Right lobe of liver (tissue), 6 donors: ENCODE measurements around the gene KPTN. TPM values are rescaled to one million over a fixed set of nuclear protein-coding genes. Genes with fewer than 3 reads are reported as not detected.
A peak's percentile ranks its signal among the peaks of the same experiment; 100 is the strongest.

Source experiments
- ATAC-seq, 4 donors: fragments of 200-7000 bp; cut with Tn5 transposase; one replicate each; pipeline ENCODE4 v1.9.1; 2020; ENCODE audit warnings: mild to moderate bottlenecking in 4 of 4, moderate library complexity in 4 of 4
- DNase-seq, 3 donors: peaks; one replicate each; pipeline ENCODE4 v3.0.0-alpha.2; 2020
- H3K27ac ChIP-seq, 3 donors: fragments of 200-600 bp; one replicate each; pipeline ENCODE4 v1.8.0; 2022
- H3K27me3 ChIP-seq, 2 donors: fragments of 200-600 bp; one replicate each; pipeline ENCODE4 v1.8.0; 2022
- H3K36me3 ChIP-seq, 4 donors: fragments of 200-600 bp; sonication (generic) in 1 of 4; one replicate each; pipeline versions ENCODE4 v1.5.1 to v1.8.0; 2017 to 2022; ENCODE audit warnings: control low read depth in 1 of 4
- H3K4me1 ChIP-seq, 4 donors: fragments of 200-600 bp; sonication (generic) in 1 of 4; one replicate each; pipeline versions ENCODE4 v1.5.1 to v1.8.0; 2017 to 2022; ENCODE audit warnings: control low read depth in 1 of 4
- H3K4me3 ChIP-seq, 3 donors: fragments of 200-600 bp; one replicate each; pipeline ENCODE4 v1.8.0; 2022
- H3K9me3 ChIP-seq, 4 donors: fragments of 200-600 bp; sonication (generic) in 1 of 4; one replicate each; pipeline versions ENCODE4 v1.5.1 to v1.8.0; 2017 to 2022; ENCODE audit warnings: control low read depth in 1 of 4
- POLR2A ChIP-seq: fragments of 450-650 bp; IDR thresholded peaks from one replicate; pipeline ENCODE4 v1.6.1; 2017; ENCODE audit warnings: antibody characterized with exemption, mild to moderate bottlenecking
- WGBS: methylation state at CpG from one replicate; pipeline ENCODE4 v1.1.6; 2018; ENCODE audit warnings: low coverage, low lambda C conversion rate; ENCODE audit not compliant: insufficient coverage; ENCODE audit errors: missing lambda C conversion rate; 5-methylcytosine and 5-hydroxymethylcytosine counted together
- intact Hi-C, 2 donors: fragments of 100-400 bp; cut with DNase I; formaldehyde crosslinking; loops; one replicate each; pipeline versions ENCODE4 v1.11.2 to v1.14.1; 2022
- total RNA-seq, 6 experiments: library from RNA; depleted of rRNA in 2 of 6; stranded (reverse); fragments of >200 nt in 2 of 6; fragmentation: NEBNext Ultra II Directional in 3 of 6; extraction: Animal tissue kit (Norgen Biotek cat#: 25700) in 3 of 6; gene quantifications; one replicate each; pipeline versions ENCODE4 v1.1.0 to v1.2.4, GENCODE V29; 2016 to 2023
- TF ChIP-seq, protein P1 (sequence below), 4 donors: fragments of 200-600 bp in 3 of 4; fragments of 450-650 bp in 1 of 4; IDR thresholded peaks; one replicate each; pipeline versions ENCODE4 v1.5.1 to v1.8.0; 2016 to 2022; ENCODE audit warnings: antibody characterized with exemption in 4 of 4, mild to moderate bottlenecking in 2 of 4
- donor health status: DM: no; HTN: yes; CAD: no.
- donor health status: DM: no; HTN: no; CAD: no.
- donor health status: DM: no; HTN: no; CAD: no.
- donor health status: DM: no; HTN: yes; CAD: no.
- donor health status: DM: no; HTN: yes; CAD: no.

KPTN gene
- total RNA-seq, 6 experiments from 2014 or later = 3.1 to 7.8 (median 6.2) TPM

DNA sequence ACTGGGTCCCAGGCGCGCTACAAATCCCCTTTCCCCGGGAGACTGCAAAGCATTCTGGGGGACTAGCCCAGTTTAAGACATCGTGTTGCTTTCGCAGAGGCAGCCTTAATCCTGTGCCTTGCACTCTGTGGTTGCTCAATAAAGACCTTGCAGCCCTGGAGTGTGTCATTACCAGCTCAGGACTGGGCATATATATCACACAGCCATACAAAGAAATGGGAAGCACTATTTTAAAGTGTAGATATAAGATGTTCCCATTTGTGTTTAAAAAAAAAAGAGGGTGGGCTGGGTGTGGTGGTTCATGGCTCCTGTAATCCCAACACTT, 19.8 kb upstream of the KPTN start:
- intact Hi-C loops = no loop called here
- no CpG with 5 or more reads among the region's 5 CpGs for WGBS
- peaks cover 0 to 24% (median 10%) of the 10 kb centered on the region in 4 donors for H3K4me1 ChIP-seq
- TF ChIP-seq, protein P1, sequence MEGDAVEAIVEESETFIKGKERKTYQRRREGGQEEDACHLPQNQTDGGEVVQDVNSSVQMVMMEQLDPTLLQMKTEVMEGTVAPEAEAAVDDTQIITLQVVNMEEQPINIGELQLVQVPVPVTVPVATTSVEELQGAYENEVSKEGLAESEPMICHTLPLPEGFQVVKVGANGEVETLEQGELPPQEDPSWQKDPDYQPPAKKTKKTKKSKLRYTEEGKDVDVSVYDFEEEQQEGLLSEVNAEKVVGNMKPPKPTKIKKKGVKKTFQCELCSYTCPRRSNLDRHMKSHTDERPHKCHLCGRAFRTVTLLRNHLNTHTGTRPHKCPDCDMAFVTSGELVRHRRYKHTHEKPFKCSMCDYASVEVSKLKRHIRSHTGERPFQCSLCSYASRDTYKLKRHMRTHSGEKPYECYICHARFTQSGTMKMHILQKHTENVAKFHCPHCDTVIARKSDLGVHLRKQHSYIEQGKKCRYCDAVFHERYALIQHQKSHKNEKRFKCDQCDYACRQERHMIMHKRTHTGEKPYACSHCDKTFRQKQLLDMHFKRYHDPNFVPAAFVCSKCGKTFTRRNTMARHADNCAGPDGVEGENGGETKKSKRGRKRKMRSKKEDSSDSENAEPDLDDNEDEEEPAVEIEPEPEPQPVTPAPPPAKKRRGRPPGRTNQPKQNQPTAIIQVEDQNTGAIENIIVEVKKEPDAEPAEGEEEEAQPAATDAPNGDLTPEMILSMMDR (IDR thresholded peaks at IDR 0.05) = no peak
- TF ChIP-seq POLR2A = no peak
- no peak for DNase-seq
- H3K9me3 ChIP-seq = no peaks in the 10 kb centered on the region
- H3K4me3 ChIP-seq = no peak overlapping the region
- ATAC-seq = no peak
- H3K36me3 ChIP-seq = peaks cover 2 to 59% (median 22%) of the 10 kb centered on the region in 4 donors
- no peak overlapping the region for H3K27ac ChIP-seq
- no peaks in the 10 kb centered on the region for H3K27me3 ChIP-seq

DNA sequence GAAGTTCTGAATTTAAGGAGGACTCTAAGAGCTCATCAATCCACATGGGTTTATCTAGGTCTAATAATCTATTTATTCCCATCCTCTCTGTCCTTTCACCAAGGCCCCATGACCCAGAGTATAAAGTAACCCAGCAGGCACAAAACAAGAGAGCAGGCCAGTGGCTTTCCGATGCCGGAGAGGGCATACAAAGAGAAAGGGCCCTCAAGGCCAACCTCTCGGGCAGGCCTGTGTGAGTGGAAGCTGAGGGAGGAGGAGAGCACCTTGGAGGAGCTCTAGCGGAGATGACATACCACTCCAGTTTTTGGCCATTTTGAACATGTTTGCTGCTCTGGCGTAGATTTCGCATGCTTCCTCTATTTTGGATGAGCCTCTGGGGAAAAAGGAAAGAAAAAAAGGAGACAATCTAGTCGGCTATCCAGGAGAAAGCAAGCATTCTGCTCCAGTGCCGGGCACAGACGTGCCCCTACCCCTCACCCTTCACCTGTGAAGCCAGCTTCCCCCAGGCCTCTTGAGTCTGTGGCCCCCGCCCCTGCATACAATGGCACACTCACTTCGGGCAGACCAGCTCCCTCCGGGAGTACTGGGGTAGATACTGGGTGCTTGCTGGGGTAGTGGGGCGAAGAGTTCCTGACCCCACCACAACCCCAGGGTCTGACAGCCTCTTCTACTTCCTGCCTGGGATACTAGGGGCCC, 19.3 kb upstream of the KPTN start:
- intact Hi-C loops = no loop called here
- Histone ChIP-seq H3K4me3 (no peak overlapping the region), H3K27me3 (no peaks in the 10 kb centered on the region), H3K36me3 (peaks cover 2 to 64% (median 22%) of the 10 kb centered on the region in 4 donors), H3K9me3 (no peaks in the 10 kb centered on the region), H3K4me1 (peaks cover 0 to 21% (median 8%) of the 10 kb centered on the region in 4 donors), H3K27ac (no peak overlapping the region)
- DNase-seq = peak in 1 of 3 donors; percentile 27
- WGBS = 87% methylated on average over 3 of the region's 13 CpGs
- TF ChIP-seq, protein P1 (IDR thresholded peaks at IDR 0.05) = no peak
- no peak for TF ChIP-seq POLR2A
- ATAC-seq = no peak

DNA sequence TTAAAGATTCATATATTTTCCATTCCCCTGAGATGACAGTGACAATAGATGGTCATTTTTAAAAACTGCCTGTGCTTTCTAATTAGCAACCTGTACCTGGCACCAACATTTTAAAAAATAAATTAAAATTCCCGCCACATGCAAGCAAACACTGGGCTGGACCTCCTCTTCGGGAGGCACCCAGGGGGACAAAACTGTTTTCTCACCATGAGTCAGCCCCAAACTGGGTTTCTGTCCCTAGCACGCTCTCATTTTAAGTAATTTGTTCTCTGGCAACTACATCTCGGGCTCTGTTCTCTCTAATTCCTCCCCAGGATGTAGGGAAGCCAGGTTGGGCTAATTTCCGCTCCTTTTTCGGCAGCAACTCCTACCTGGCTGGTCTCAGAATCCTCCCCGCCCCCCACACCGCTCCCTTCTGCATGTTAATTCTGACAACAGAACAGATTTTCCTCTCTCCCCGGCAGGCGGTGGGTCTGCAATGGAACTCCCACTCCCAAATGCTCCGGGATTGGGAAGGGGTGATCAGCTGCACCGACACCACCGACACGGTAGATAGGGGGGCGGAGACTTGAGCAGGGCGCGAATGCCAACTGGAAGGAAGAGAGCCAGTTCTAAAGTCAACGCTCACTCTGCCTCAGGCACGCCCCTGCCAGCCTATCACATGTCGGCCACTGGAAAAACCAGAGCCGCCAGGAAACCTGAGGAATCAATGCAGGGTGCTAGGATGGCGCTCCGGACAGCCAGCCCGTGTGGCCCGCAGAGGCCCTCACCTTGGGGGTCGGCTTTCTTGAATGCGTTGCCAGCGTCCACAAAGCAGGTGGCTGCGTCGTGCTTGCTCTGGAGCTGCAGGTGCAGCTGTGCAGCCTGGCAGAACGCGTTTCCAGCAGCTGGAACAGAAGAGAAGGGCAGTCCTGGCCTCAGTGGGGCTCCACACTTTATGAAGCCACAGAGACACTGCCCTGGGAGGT, 16.1 kb upstream of the KPTN start:
- no peaks in the 10 kb centered on the region for H3K27me3 ChIP-seq
- TF ChIP-seq, protein P1 (IDR thresholded peaks at IDR 0.05) = no peak
- TF ChIP-seq POLR2A = no peak
- WGBS = 90% methylated on average over 13 of the region's 32 CpGs
- no peak overlapping the region for H3K4me3 ChIP-seq
- no peaks in the 10 kb centered on the region for H3K9me3 ChIP-seq
- peaks cover 2 to 83% (median 25%) of the 10 kb centered on the region in 4 donors for H3K36me3 ChIP-seq
- H3K27ac ChIP-seq = no peak overlapping the region
- intact Hi-C loops = no loop called here
- no peaks in the 10 kb centered on the region for H3K4me1 ChIP-seq
- DNase-seq = no peak
- ATAC-seq = no peak

DNA sequence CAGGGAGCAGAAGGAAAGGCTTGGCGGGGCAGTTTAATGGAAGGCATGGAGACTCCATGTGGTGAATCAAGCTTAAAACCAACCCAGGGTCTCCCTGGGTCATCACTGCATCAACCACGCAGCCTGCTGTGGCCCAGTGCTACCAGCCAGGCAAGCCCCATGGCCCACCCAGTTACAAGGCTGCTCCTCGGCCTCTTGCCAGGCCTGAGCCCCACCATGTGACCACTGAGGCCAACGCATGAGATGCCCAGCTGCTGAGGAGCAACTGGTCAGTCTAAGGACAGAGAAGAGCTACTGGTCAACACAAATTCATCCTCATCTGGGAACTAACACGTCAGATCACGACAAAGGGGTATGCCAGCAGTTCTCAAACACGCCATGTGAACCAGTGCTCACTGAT, 15.4 kb upstream of the KPTN start:
- Histone ChIP-seq H3K9me3 (no peaks in the 10 kb centered on the region), H3K4me1 (no peaks in the 10 kb centered on the region), H3K4me3 (no peak overlapping the region), H3K36me3 (peaks cover 2 to 77% (median 25%) of the 10 kb centered on the region in 4 donors), H3K27me3 (no peaks in the 10 kb centered on the region), H3K27ac (no peak overlapping the region)
- intact Hi-C loops = no loop called here
- DNase-seq (no peak), ATAC-seq (no peak)
- 72% methylated on average over 2 of the region's 7 CpGs for WGBS
- TF ChIP-seq, protein P1 (IDR thresholded peaks at IDR 0.05) = no peak
- no peak for TF ChIP-seq POLR2A
